Upper lobe of left lung (tissue), 4 donors: ENCODE results near the gene SPTLC1.

ENCODE experiments used
- EP300 ChIP-seq, 4 donors: sonication (generic); formaldehyde crosslinking; IDR thresholded peaks; one replicate each; pipeline ENCODE4 v1.5.1; 2017; ENCODE audit warnings: antibody characterized with exemption in 4 of 4, control low read depth in 2 of 4
- POLR2A ChIP-seq, 4 donors: fragments of 450-650 bp; IDR thresholded peaks; one replicate each; pipeline ENCODE4 v1.5.1; 2016 to 2017; ENCODE audit warnings: antibody characterized with exemption in 4 of 4, mild to moderate bottlenecking in 2 of 4
- POLR2AphosphoS5 ChIP-seq, 2 donors: sonication (generic); formaldehyde crosslinking; IDR thresholded peaks; one replicate each; pipeline ENCODE4 v1.5.1; 2017; ENCODE audit warnings: antibody characterized with exemption in 2 of 2
- TF ChIP-seq, protein P1 (sequence below), 6 experiments: fragments of 450-650 bp in 4 of 6; fragments of 200-600 bp in 2 of 6; sonication (generic) in 2 of 6; IDR thresholded peaks; one replicate each; pipeline ENCODE4 v1.5.1; 2016 to 2019; ENCODE audit warnings: antibody characterized with exemption in 6 of 6

DNA sequence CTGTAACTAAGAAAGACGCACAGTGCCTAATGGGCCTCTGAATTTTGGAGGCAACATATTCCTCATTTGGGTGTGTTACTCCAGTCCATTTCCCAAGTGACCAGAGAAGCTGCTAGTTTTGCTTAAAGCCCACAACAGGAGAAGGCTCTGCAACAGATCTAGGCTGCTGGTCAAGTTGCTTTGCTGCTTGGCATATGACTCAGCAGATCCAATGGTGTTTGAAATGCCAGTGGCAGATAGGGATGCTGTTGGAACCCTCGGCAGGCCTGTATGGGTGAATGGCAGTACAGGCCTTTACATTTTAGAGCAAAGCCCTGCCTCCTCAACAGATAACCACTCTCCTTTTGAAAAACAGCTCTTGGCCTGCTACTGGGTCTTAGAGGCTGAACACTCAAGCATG is 129.0 kb downstream of the SPTLC1 start:
- TF ChIP-seq POLR2A (IDR thresholded peaks at IDR 0.05) (no peak), EP300 (IDR thresholded peaks at IDR 0.05) (no peak), POLR2AphosphoS5 (IDR thresholded peaks at IDR 0.05) (no peak)
- TF ChIP-seq, protein P1, sequence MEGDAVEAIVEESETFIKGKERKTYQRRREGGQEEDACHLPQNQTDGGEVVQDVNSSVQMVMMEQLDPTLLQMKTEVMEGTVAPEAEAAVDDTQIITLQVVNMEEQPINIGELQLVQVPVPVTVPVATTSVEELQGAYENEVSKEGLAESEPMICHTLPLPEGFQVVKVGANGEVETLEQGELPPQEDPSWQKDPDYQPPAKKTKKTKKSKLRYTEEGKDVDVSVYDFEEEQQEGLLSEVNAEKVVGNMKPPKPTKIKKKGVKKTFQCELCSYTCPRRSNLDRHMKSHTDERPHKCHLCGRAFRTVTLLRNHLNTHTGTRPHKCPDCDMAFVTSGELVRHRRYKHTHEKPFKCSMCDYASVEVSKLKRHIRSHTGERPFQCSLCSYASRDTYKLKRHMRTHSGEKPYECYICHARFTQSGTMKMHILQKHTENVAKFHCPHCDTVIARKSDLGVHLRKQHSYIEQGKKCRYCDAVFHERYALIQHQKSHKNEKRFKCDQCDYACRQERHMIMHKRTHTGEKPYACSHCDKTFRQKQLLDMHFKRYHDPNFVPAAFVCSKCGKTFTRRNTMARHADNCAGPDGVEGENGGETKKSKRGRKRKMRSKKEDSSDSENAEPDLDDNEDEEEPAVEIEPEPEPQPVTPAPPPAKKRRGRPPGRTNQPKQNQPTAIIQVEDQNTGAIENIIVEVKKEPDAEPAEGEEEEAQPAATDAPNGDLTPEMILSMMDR (IDR thresholded peaks at IDR 0.05) = no peak
